ENCODE data around the gene SIGLEC7.

DNA sequence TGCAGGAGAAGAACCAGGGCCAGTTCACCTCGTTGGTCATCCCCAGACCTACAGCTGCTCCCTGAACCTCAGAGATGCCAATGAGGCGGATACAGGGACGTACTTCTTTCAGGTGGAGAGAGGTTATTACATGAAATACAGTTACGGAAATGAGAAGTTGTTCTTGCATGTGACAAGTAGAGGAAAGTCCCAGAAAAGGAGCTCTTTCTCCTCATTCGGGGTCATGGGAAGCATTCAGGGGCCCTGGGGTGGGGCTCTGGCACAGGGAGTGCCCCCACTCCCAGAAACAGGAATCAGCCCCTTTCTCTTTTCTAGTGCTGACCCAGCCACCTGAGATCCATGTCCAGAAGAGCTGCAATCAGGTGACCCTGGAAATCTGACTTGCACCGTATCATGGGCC lies 21.9 kb upstream of the SIGLEC7 start:
- TF ChIP-seq EZH2 (IDR thresholded peaks at IDR 0.05; ENCODE audit: insufficient read depth, low read length) (no peak), CTCF (IDR thresholded peaks at IDR 0.05; ENCODE audit: insufficient read depth, low read depth, low read length) (no peak)

Data from astrocyte (in vitro differentiated cells and primary cell).